IPS DF 4.7 (cell line): ENCODE data around the gene FHOD3.
A peak's percentile ranks its signal among the peaks of the same experiment; 100 is the strongest.

Source experiments
- DNase-seq: peaks from one replicate; pipeline ENCODE4 v3.0.0-alpha.2; 2013; ENCODE audit warnings: low spot score; ENCODE audit errors: extremely low read depth

The FHOD3 gene

DNA sequence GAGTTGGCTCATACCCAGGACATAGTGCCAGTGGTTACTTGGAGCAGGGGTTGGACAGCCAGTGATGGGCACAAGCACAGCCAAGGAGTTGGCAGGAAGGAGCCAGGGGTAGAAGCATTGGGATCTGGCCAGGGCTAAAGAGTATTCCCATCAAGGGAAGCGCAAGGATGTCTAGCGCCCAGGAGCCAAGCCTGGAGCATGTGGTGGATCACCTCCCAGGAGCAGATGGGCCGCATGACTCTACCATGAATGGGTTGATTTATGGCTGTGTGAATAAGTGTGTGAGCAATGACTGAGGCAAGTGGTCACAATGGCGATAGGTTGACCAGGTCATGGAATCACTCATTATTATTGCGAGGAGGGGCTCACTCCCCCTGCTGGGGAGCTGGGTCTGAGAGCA lies 111.1 kb downstream of the FHOD3 start:
- no peak for DNase-seq

DNA sequence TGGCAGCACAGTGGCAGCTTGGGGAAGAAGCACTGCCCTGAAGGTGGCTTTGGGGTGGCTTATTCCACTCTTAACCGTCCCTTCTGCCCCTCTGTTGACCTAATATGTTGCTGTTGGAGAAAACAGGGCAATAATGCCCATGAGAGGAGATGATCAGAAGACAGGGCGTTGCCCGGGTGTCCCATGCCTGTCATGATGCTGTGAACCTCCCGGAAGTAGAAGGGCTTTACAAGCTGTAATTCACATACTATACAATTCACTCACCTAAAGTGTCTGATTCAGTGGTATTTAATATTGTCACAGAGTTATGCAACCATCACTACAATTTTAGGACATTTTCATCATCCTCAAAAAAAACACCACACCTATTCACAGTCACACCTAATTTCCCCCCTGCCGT lies 112.3 kb downstream of the FHOD3 start:
- no peak for DNase-seq

DNA sequence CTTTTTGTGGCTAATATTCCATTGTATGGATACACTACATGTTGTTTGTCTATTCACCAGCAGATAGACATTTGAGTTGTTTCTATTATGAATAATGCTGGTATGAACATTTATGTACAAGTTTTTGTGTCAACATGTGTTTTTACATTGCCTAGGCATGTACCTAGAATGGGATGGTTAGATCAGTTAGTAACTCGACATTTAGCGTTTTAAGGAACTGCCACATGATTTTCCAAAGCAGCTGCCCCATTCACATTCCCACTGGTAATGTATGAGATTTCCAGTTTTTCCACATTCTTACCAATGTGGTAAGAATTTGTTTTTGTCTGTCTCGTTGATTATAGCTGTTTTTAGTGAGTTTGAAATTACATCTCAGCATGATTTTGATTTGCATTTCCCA lies 112.8 kb downstream of the FHOD3 start:
- no peak for DNase-seq

DNA sequence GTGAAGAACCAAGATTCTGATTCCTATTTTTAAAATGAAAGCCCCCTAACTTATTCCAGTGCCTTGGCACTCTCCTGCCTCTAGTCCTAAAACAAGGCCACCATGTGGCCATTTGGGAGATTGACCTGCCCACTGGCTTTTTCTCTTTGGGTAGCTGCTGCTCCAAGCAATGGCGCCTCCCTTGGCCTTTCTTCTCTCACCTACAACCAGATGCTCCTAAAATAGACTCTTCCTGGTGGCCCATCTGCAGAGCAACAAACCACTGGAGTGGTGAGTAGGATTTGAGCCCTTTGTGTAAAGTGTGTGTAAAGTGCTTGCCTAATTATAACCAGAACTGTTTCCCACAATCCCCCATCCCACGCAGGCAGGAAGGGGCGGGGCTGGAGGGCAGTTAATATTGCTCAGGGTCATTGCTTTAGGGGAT lies 114.2 kb downstream of the FHOD3 start:
- DNase-seq, result peak; percentile 44

DNA sequence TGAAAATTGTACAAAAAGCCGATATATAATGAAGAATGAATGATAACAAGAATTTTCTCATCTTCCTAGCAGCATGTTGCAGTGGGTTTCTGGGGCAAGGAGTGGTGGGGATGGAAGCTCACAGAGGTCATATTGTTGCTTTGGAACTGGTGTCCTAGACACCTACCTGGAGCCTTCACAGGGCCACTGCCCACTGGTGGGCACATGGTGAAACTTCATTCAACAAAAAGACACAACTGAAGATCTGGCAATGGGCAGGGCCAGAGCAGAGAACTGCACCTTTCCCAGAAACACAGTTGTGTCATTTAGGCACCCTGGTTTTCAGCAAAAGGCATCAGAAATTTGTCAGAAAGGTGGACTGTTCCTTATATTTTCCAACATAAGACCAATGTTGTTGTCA lies 115.3 kb downstream of the FHOD3 start:
- no peak for DNase-seq

DNA sequence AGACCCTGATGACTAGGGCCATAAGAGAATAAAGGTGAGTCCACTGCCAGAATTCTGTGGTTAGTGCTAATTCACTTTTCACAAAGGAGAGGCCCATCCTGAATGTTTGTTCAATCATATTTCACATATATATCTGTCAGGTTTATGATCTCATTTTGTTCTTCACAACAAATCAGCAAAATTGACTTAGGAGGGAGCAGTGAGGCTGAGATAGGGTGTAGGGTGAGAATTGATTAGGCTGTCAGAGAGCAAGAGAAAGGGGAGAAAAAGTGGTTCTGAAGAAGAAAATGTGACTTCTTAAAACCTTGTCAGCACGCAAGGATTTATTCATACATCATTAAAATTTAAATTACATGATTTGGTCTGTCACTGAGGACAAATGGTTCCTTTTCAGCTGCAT lies 117.7 kb downstream of the FHOD3 start:
- no peak for DNase-seq

DNA sequence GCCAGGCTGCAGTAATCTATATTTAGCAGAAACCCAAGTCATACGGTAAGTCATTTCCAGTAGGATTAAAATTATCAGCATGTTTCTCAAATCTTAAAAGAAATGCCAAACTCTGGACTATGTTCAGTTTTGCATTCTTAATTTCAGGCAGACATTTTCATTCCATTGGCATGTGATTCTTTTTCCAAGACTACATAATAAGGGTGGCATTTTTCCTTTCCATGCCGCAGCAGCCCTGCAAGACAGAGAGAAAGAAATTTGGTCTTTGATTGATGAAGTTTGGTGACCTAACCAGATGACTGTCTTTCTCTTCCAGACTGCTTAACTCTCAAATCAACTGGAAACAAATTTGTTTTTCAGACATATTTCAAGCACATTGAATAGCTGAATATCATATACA lies 118.1 kb downstream of the FHOD3 start:
- DNase-seq, result no peak

DNA sequence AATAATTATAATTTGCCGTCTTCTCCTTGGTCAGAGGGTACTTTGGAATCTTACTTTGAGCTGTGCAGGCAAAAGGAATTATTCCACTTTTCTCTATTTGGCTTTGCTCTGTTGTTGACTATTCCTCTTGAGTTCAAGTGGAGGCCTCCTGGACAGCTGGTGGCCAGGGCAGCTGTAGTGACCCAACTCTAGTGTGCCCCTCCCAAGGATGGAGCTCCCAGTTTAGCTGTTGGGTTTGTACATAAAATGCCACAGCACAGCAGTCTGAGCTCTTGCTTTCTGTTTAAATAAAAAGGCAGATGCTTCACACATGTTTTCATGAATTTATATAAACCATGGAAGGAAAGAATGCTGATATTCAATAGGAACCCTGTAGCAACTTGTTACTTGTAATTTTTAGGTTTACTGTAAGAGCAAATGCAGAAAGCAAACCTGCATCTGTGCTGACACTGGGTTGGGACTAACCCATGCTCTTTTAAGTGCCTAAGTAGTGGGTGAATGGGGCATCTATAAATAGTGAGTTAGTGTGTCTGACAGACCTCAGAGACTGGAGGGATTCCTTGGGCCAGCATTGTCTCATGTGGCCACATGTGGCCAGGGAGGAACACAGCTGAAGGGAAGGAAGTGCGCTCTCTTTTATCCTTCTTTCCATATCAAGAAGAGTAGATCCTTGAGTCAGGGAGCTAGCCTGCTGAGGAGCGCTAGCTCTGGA lies 121.8 kb downstream of the FHOD3 start:
- DNase-seq, result no peak

DNA sequence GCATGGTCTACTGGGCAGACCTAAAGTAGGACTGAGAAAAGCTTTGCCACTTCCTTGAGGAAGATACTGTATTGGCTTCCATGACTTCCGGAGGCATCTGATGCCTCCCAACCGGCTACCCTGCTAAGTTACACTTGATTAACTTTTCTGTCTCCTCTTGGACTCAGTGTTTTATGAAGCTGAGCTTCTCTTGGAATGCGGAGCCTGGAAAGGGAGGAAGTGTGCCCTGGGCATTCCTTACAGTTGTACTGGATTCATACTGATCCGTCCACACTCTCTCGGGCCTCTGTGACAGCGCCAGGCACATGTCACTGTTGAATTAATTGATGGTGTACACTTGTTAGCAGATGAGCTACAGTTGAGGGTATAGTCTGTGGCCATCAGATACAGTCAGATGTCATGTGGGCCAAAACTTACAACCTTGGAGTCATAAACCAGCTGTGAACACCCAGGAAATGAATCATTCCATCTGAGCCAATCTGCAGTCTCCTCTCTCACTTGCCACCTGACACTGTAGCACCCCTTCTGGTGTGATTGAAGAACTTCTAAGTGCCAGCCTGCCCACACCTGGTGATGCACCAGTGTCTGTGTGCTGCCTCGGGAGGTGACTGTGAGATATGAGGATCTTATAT lies 122.5 kb downstream of the FHOD3 start:
- DNase-seq, result no peak

DNA sequence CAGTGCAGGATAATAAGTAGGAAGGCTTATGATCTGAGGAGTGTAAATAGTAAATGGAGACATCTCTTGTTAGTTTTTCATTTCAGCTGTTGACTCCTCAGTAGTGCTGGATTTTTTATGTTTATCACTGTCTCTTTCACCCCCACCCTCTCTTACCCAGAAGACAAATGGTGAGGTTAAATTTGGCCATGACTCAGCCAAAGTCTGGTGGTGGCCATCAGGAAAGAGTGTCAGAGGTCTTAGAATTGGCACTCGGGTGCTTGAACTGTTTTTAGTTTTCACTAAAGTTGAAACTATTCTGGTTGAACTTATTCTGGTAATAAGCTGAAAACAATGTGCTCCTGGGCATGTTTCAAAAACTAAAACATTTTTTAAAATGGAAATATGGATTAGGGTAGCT lies 123.3 kb downstream of the FHOD3 start:
- DNase-seq, result no peak

DNA sequence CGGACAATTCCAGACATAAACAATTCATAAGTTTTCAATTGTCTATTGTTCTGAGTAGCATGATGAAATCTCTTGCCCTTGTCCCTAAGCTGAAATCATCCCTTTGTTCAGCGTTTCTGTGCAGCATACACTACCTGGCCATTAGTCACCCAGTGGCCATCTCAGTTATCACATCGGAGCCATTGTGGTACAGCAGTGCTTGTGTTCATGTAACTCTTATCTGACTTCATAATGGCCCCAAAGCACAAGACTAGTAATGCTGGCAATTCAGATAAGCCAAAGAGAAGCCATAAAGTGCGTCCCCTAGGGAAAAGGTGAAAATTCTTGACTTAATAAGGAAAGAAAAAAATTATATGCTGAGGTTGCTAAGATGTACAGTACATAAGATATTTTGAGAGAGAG lies 127.2 kb downstream of the FHOD3 start:
- no peak for DNase-seq

DNA sequence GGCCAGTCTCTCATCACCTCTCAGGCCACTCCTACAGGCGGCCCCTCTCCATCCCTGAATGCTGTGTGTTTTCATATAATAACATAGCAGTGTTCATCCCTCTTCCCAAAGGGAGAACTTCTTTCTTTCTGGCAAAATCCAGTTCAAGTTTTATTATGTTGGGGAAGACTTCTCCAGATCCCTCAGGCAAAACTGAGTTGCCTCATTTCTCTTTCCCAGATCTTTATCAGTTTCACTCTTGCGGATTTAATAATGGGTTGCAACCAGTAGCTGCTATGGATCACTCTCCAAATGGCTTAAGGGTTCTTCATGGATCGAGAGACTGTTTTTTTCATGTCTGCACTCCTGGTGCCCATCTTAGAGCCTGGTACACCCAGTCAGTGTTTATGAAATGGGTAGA lies 129.9 kb downstream of the FHOD3 start:
- no peak for DNase-seq

DNA sequence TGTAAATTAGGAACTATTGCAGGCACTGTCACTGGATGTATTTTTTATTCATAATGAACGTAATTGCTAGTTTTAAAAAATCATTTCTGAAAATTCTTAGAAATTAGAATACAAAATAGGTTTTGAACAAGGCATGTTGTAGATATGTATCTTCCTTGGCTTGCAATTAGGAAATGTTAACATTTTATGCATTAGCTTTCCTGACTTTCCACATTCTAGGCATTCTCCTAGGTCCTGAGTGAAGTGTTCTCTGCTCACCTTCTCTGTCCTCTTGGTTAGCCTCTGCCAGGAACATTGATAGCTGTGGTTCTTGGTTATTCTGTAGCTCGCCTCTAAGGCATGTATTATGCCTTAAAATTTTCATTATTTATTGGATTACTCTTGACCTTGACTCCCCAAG lies 130.3 kb downstream of the FHOD3 start:
- no peak for DNase-seq

DNA sequence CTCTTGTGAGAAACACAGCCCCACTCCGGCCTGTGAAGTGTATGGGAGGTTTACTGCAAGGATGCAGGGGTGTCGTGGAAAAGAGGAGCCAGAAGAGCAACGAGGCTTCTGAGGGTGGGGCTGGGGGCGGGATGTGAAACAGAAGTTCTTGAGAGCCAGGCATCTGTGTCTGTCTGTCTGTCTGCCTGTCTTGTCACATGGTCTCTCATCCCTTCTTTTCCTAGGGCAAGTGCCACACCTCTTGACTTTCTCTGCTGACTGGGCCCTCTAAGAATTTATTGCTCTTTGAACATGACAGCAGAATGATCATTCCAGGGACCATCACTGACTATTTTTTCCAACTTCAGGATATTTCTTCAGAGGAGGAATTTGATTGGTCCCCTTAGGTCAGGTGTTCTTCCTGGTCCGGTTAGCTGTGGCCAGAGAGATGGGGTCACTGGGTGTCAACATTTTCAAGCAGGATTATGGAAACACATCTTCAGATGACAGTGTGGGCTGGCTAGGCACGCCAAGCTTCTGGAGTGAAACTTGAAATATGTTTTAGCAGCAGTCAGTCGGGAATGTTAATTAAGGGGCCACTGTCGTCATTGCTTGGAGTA lies 131.0 kb downstream of the FHOD3 start:
- DNase-seq, result no peak

DNA sequence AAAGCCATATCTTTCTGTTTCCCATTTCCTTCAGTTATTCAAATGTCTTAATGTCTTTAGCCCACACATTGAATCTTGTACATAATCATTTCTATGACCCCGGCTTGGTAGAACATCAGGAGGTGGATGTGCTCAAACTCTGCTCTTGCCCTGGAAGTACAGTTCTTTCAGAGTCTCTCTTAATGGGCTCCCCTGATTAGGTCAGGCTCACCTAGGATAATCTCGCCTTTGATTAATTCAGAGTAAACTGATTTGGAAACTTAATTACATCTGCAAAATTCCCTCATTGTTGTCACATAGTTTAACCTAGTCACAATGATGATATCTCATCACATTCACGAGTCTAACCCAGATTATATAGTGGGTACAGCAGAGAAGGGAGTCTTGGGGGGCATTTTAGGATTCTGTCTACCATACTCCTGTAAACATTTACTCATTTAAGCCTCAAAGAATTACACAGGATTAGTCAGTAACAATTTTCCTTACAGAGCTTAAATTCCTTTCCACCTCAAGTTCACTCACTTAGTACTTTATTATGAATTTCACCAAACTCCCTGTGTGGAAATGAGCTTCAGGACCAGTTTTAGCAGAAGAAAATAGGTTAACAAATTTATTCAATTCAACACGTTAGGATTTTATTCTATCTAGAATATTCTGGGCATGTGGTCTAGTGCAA lies 135.5 kb downstream of the FHOD3 start:
- DNase-seq, result no peak

DNA sequence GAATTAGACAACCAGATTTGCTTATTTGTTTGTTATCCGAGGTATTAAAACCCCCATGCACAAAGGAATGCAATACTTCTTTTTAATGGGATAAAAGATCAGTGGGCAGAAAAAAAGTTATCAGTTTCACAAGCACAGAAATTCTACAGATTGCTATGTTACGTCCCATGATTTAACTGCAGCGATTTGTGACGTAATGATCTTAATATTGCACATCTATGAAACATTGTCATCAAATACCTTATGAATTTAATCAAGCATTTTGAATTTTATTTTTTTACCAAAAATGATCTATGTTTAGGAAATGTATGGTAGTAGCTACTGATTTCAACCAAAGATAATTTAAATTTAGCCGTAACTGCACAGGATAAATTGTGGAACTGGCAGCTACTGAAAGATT lies 138.9 kb downstream of the FHOD3 start:
- DNase-seq, result no peak

DNA sequence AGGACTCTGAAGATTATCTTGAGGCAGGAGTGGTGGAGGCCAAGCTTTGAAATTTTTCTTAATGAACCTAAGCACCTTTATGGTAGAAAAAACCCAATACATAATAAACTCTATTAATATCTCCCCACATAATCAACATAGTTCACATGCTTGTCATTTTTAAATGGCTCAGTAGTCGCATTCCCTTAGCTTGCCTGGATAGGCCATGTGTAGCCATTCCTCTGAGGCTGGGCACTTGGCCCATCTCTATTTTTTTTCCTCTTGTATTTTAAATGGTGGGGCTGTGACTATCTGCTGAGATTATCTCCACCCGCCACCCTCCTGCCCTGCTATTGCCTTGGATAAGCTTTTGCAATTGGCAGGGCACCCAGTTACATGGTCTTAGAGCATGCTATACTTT lies 143.1 kb downstream of the FHOD3 start:
- DNase-seq, result no peak

DNA sequence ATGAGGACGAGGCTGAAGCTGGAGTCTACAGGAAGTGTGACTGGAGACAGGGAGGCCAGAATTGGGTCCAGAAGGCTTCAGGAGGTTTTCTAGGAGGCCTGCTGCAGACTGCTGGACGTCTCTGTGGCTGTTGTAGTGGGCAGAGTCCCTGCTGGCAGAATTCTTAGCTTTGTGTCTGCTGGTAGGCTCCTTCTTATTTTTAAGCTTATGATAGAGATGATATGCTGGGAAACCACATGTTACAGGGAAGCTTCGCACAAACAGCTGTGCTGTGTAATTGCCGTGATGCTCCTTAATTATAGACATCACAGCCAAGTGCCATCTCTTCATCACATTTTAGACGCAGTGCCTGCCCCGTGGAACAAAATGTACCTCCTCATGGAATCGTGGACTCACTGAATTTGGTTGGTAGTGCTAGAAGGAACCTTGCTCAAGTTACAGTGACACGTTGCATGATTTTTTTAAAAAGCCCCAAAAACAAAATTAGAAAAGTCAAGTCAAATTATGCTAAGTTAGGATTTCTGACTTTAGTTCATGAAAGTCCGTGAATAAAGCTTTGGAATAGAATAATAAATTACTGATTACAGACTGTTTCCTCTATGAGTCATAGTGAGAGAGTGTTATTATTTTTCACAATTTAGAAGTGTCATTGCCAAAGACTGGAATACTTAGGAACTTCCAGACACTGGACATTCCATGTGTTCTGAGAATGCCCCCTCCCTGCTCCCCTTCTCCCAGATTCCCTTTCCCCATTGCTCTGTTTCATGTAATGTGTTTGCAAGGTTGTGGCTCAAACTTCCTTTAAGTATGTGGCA lies 144.1 kb downstream of the FHOD3 start:
- no peak for DNase-seq

DNA sequence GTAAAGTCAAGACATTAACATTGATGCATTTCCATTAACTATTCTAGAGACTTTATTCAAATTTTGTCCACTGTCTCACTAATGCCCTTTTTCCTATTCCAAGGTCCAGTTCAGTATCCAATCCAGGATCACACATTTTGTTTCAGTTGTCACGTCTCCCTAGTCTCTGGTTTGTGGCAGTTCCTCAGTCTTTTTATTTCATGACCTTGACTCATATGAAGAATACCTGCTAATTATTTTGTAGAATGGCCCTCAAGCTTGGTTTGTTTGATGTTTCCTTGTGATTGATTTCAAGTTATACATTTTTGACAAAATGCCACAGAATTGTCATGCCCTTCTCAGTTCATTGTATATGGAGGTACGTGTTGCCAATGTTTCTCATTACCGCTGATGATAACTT lies 145.2 kb downstream of the FHOD3 start:
- DNase-seq, result no peak

DNA sequence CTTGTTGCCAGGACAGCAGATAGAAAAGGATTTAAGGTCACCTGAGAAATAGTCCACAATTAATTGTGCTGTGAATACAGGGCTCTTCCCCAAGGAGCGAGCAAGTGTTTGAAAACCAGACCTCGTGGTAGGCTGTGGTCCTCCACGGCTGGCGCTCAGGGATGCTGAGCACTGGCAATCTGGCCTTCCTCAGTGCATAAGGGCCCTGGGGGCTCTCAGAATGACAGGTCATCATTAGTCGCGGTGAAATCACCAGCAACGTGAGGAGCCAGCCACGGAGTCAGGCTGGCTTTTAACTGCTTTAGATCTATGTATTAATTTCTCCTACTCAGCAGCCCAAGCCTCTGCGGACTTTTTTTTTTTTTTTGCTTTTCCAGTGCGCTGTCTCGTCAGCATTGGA lies 148.5 kb downstream of the FHOD3 start:
- no peak for DNase-seq

DNA sequence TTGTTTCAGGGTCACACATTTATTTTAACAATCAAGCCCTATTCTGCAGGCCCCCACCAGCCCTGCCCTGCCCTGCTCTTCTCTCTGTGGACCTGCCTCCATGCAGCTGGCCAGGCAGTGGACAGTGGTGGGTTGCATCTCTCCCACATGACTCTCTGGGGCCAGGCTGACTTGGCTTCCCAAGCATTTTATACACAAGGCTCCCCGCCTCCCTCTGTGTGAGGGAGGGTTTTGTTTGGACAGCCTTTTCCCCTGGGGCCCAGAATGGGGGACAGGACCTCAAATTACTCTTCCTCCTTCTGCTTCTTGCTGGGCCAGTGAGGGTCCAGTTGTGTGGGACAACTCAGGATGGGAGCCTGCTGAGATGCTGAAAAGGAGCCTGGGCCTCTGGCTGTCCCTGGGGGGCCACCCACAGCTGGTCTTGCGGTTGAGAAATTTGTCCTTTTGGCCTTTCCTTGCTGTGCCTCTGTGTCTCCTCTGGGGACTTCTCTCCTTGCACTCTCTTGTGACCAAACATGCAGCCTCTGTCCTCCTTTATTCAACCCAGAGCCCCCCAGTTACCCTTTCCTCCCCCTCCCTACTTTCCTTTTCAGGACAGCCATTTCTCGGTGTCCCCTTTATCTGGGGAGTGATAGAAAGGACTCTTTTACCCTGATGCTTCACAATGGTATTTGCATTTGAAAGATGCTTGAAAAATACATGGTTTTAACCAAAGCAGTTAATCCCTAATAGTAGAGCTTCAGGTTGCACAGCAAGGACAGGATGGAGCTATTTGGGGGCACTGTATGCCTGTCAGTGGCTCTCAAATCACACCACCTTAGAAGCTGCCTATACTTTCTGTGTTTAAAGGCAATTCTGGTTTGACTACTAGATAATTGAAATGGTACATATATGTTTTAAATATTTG lies 151.1 kb downstream of the FHOD3 start:
- no peak for DNase-seq
